Omental fat pad (tissue), 4 donors: Measurements from ENCODE around the gene GABRE. TPM values are rescaled to one million over a fixed set of nuclear protein-coding genes. Genes with fewer than 3 reads are reported as not detected.
"Not testable (repeated sequence)": the region's sequence is repeated elsewhere in the genome, so short reads cannot be mapped to it uniquely, and the experiment has no call there.

Experiments
- ATAC-seq: fragments of 150-250 bp; one replicate; pipeline ENCODE4 v1.9.1; 2016; ENCODE audit warnings: mild to moderate bottlenecking, moderate library complexity; ENCODE audit not compliant: low FRiP score
- DNase-seq: peaks from one replicate; pipeline ENCODE4 v3.0.0-alpha.2; 2019; ENCODE audit warnings: low spot score
- CTCF ChIP-seq, 3 donors: fragments of 450-650 bp; IDR thresholded peaks; one replicate each; pipeline ENCODE4 v1.5.1; 2016 to 2017; ENCODE audit warnings: antibody characterized with exemption in 3 of 3, mild to moderate bottlenecking in 3 of 3, moderate library complexity in 2 of 3
- total RNA-seq, 4 donors: library from RNA; depleted of rRNA; stranded (reverse); fragments of >200 nt; gene quantifications; one replicate each; pipeline ENCODE4 v1.1.0, GENCODE V29; 2016

The GABRE gene
- total RNA-seq, 4 donors from 2014 or later = 93.3 to 306 (median 153) TPM

GRCh38 chrX:151921292-151921691 lies 53.2 kb downstream of the GABRE start:
- ATAC-seq (no peak), DNase-seq (no peak)
- no peak for TF ChIP-seq CTCF (IDR thresholded peaks at IDR 0.05)

- TF ChIP-seq CTCF (IDR thresholded peaks at IDR 0.05) = no peak
- DNase-seq (no peak), ATAC-seq (no peak)
Measured at GRCh38 chrX:151920530-151920929, 53.9 kb downstream of the GABRE start.

GRCh38 chrX:151920101-151920500 lies 54.4 kb downstream of the GABRE start:
- ATAC-seq (no peak), DNase-seq (no peak)
- TF ChIP-seq CTCF (IDR thresholded peaks at IDR 0.05) = no peak

GRCh38 chrX:151919610-151920009 lies 54.9 kb downstream of the GABRE start:
- DNase-seq = no peak
- no peak for ATAC-seq
- TF ChIP-seq CTCF (IDR thresholded peaks at IDR 0.05) = no peak

- not testable (repeated sequence) for DNase-seq, ATAC-seq
Measured at GRCh38 chrX:151918736-151919135, 55.7 kb downstream of the GABRE start.

- TF ChIP-seq CTCF (IDR thresholded peaks at IDR 0.05) = no peak
- no peak for ATAC-seq
- DNase-seq = no peak
Measured at GRCh38 chrX:151912780-151913179, 61.7 kb downstream of the GABRE start, which contains the start of gene MAGEA4. Gene MAGEA4 (plus strand): TSS chrX:151912889. CDS start chrX:151923665, 10,776 bp downstream.

- ATAC-seq (no peak), DNase-seq (no peak)
- no peak for TF ChIP-seq CTCF (IDR thresholded peaks at IDR 0.05)
Measured at GRCh38 chrX:151912221-151912620, 62.3 kb downstream of the GABRE start.

GRCh38 chrX:151904989-151905388 lies 69.5 kb downstream of the GABRE start:
- DNase-seq (no peak), ATAC-seq (no peak)
- TF ChIP-seq CTCF (IDR thresholded peaks at IDR 0.05) = no peak
